Right cardiac atrium (tissue), 5 donors: ENCODE data around the gene TLE3. TPM values are rescaled to one million over a fixed set of nuclear protein-coding genes. Genes with fewer than 3 reads are reported as not detected.
A peak's percentile ranks its signal among the peaks of the same experiment; 100 is the strongest.

Experiments used
- ATAC-seq, 2 donors: fragments of 200-7000 bp; cut with Tn5 transposase; one replicate each; pipeline versions ENCODE4 v1.8.0 to v1.9.1; 2020; ENCODE audit warnings: moderate library complexity in 2 of 2, mild to moderate bottlenecking in 1 of 2
- DNase-seq, 3 donors: peaks; one replicate each; pipeline ENCODE4 v3.0.0-alpha.2; 2020
- H3K27ac ChIP-seq: one replicate; pipeline ENCODE4 v1.5.1; 2013; ENCODE audit warnings: mild to moderate bottlenecking, low read length, control low read depth, moderate library complexity
- H3K27me3 ChIP-seq: one replicate; pipeline ENCODE4 v1.6.1; 2013; ENCODE audit not compliant: control insufficient read depth, insufficient read depth
- H3K4me1 ChIP-seq: one replicate; pipeline ENCODE4 v1.6.1; 2013; ENCODE audit warnings: low read length; ENCODE audit not compliant: control insufficient read depth, insufficient read depth
- H3K4me3 ChIP-seq: one replicate; pipeline ENCODE4 v1.5.1; 2013; ENCODE audit warnings: low read length, control low read depth
- H3K9me3 ChIP-seq: one replicate; pipeline ENCODE4 v1.6.1; 2013; ENCODE audit warnings: low read length; ENCODE audit not compliant: control insufficient read depth
- WGBS: extraction: QIAGEN DNeasy Blood & Tissue Kit; methylation state at CpG from one replicate; pipeline ENCODE4 v1.1.7; 2013; 5-methylcytosine and 5-hydroxymethylcytosine counted together
- intact Hi-C, 4 donors: fragments of 100-400 bp; cut with DNase I; formaldehyde crosslinking; loops; one replicate each; pipeline versions ENCODE4 v1.11.0 to v1.14.0; 2022 to 2023
- polyA plus RNA-seq: library from polyadenylated mRNA; stranded (reverse); fragments of 200-250 nt; gene quantifications from one replicate; pipeline ENCODE4 v1.2.3, GENCODE V29; 2013
- total RNA-seq, 4 donors: library from RNA; stranded (reverse); fragmentation: NEBNext Ultra II Directional; extraction: Animal tissue kit (Norgen Biotek cat#: 25700); gene quantifications; one replicate each; pipeline ENCODE4 v1.2.1, GENCODE V29; 2021
- donor health status: healthy with polysubstance abuse.
- donor health status: DM: no; HTN: yes; CAD: no.
- donor health status: DM: no; HTN: no; CAD: no.
- donor health status: DM: no; HTN: yes; CAD: no; lungs with severe emphysema.
- donor health status: DM: yes; HTN: yes; CAD: no.

Gene TLE3
- total and polyA plus RNA-seq, 5 donors, result 10.7 to 35.4 (median 23.5) TPM

- peaks cover 9% of the 10 kb centered on the region for H3K4me1 ChIP-seq
- DNase-seq (peak; percentile 80 to 91 (median 81)), ATAC-seq (peak; percentile 94 to 96)
- peak overlapping the region; percentile 88 for H3K27ac ChIP-seq
- no peaks in the 10 kb centered on the region for H3K27me3 ChIP-seq
- peak overlapping the region; percentile 37 for H3K4me3 ChIP-seq
- 11% methylated on average over 8 of the region's 8 CpGs for WGBS
- intact Hi-C loops, result loop anchor here in 1 of 4 donors (10.0 kb wide), 1 partner anchor 153 kb away; no protein-coding TSS in a partner anchor
- no peaks in the 10 kb centered on the region for H3K9me3 ChIP-seq
These were observed 13.7 kb upstream of the TLE3 start for GRCh38 chr15:70111203-70112073.

- Histone ChIP-seq H3K27me3 (no peaks in the 10 kb centered on the region), H3K4me1 (peaks cover 9% of the 10 kb centered on the region), H3K27ac (no peak overlapping the region), H3K4me3 (no peak overlapping the region), H3K9me3 (no peaks in the 10 kb centered on the region)
- intact Hi-C loops, result loop anchor here in 3 of 4 donors (10.0 kb wide), 1 partner anchor 155 kb away; no protein-coding TSS in a partner anchor
- 94% methylated on average over 2 of the region's 2 CpGs for WGBS
- DNase-seq (no peak), ATAC-seq (no peak)
These were observed 12.3 kb upstream of the TLE3 start for GRCh38 chr15:70109978-70110377.

- no peaks in the 10 kb centered on the region for H3K9me3 ChIP-seq
- WGBS, result 92% methylated on average over 3 of the region's 3 CpGs
- H3K4me3 ChIP-seq, result no peak overlapping the region
- DNase-seq (no peak), ATAC-seq (no peak)
- H3K4me1 ChIP-seq, result peaks cover 9% of the 10 kb centered on the region
- H3K27ac ChIP-seq, result no peak overlapping the region
- no peaks in the 10 kb centered on the region for H3K27me3 ChIP-seq
- intact Hi-C loops, result loop anchor here in 2 of 4 donors (10.0 kb wide), 1 partner anchor 155 kb away; no protein-coding TSS in a partner anchor
These were observed 11.8 kb upstream of the TLE3 start for GRCh38 chr15:70109531-70109930.

- intact Hi-C loops, result loop anchor here in 2 of 4 donors (10.0 kb wide), 1 partner anchor 161 kb away; no protein-coding TSS in a partner anchor
- Histone ChIP-seq H3K4me3 (no peak overlapping the region), H3K4me1 (peaks cover 7% of the 10 kb centered on the region), H3K9me3 (no peaks in the 10 kb centered on the region), H3K27me3 (no peaks in the 10 kb centered on the region), H3K27ac (no peak overlapping the region)
- 91% methylated on average over 7 of the region's 7 CpGs for WGBS
- no peak for DNase-seq
- ATAC-seq, result no peak
These were observed 6.3 kb upstream of the TLE3 start for GRCh38 chr15:70103880-70104626.

- ATAC-seq (no peak), DNase-seq (no peak)
- H3K4me1 ChIP-seq, result peaks cover 7% of the 10 kb centered on the region
- no peak overlapping the region for H3K27ac ChIP-seq
- no peaks in the 10 kb centered on the region for H3K27me3 ChIP-seq
- intact Hi-C loops, result loop anchor here in 2 of 4 donors (10.0 kb wide), 1 partner anchor 162 kb away; no protein-coding TSS in a partner anchor
- H3K4me3 ChIP-seq, result no peak overlapping the region
- 91% methylated on average over 3 of the region's 3 CpGs for WGBS
- H3K9me3 ChIP-seq, result no peaks in the 10 kb centered on the region
These were observed 5.1 kb upstream of the TLE3 start for GRCh38 chr15:70102827-70103226.

GRCh38 chr15:70101459-70102113 is 3.9 kb upstream of the TLE3 start:
- WGBS, result 4% methylated on average over 12 of the region's 12 CpGs
- Histone ChIP-seq H3K27ac (no peak overlapping the region), H3K27me3 (no peaks in the 10 kb centered on the region), H3K4me3 (peak overlapping the region; percentile 12), H3K9me3 (no peaks in the 10 kb centered on the region), H3K4me1 (peaks cover 7% of the 10 kb centered on the region)
- intact Hi-C loops, result loop anchor here in 2 of 4 donors (10.0 kb wide), 1 partner anchor 163 kb away; no protein-coding TSS in a partner anchor
- DNase-seq (peak; percentile 53 to 81 (median 75)), ATAC-seq (peak in 1 of 2 donors; percentile 9)

- 2% methylated on average over 54 of the region's 54 CpGs for WGBS
- DNase-seq (peak; percentile 54 to 81 (median 80)), ATAC-seq (peak; percentile 1 to 8)
- H3K27me3 ChIP-seq, result no peaks in the 10 kb centered on the region
- peaks cover 7% of the 10 kb centered on the region for H3K4me1 ChIP-seq
- H3K9me3 ChIP-seq, result no peaks in the 10 kb centered on the region
- intact Hi-C loops, result loop anchor here in 2 of 4 donors (10.0 kb wide), 1 partner anchor 164 kb away; no protein-coding TSS in a partner anchor
- peak overlapping the region; percentile 30 for H3K4me3 ChIP-seq
- H3K27ac ChIP-seq, result peak overlapping the region; percentile 40
These were observed 3.0 kb upstream of the TLE3 start for GRCh38 chr15:70100474-70101341.

GRCh38 chr15:70099967-70100473 is 2.3 kb upstream of the TLE3 start:
- H3K4me1 ChIP-seq, result peaks cover 7% of the 10 kb centered on the region
- peak overlapping the region; percentile 30 for H3K4me3 ChIP-seq
- intact Hi-C loops, result loop anchor here in 3 of 4 donors (10.0 kb wide), 3 partner anchors 165 to 505 kb away; no protein-coding TSS in a partner anchor
- no peak for ATAC-seq
- WGBS, result 2% methylated on average over 17 of the region's 17 CpGs
- no peak for DNase-seq
- H3K9me3 ChIP-seq, result no peaks in the 10 kb centered on the region
- H3K27me3 ChIP-seq, result no peaks in the 10 kb centered on the region
- no peak overlapping the region for H3K27ac ChIP-seq

GRCh38 chr15:70099167-70099966 is 1.6 kb upstream of the TLE3 start:
- H3K27me3 ChIP-seq, result no peaks in the 10 kb centered on the region
- ATAC-seq, result peak; percentile 88
- peak overlapping the region; percentile 92 for H3K27ac ChIP-seq
- DNase-seq, result peak; percentile 100
- WGBS, result under 1% methylated on average over 69 of the region's 69 CpGs
- intact Hi-C loops, result loop anchor here in 2 of 4 donors (10.0 kb wide), 2 partner anchors 365 to 505 kb away; no protein-coding TSS in a partner anchor
- H3K4me1 ChIP-seq, result peaks cover 10% of the 10 kb centered on the region
- H3K9me3 ChIP-seq, result no peaks in the 10 kb centered on the region
- H3K4me3 ChIP-seq, result peak overlapping the region; percentile 64
